Measurements from ENCODE around the gene RUBCNL.
"Not testable (repeated sequence)": the region's sequence is repeated elsewhere in the genome, so short reads cannot be mapped to it uniquely, and the experiment has no call there.

Gene RUBCNL

GRCh38 chr13:46387064-46387851 lies at the start of gene RUBCNL:
Gene RUBCNL, minus strand, starts transcription at chr13:46387252. Its CDS starts 14,777 bp downstream, at chr13:46372475.
- DNase-seq (ENCODE audit: low spot score) = no peak

GRCh38 chr13:46429558-46429957 lies 42.5 kb upstream of the RUBCNL start:
- not testable (repeated sequence) for DNase-seq (ENCODE audit: low spot score)

GRCh38 chr13:46405457-46405856 lies 18.4 kb upstream of the RUBCNL start:
- no peak for DNase-seq (ENCODE audit: low spot score)

- no peak for DNase-seq (ENCODE audit: low spot score)
Measured at GRCh38 chr13:46404733-46405100, 17.7 kb upstream of the RUBCNL start.

- no peak for DNase-seq (ENCODE audit: low spot score)
Measured at GRCh38 chr13:46403851-46404732, 17.0 kb upstream of the RUBCNL start.

- no peak for DNase-seq (ENCODE audit: low spot score)
Measured at GRCh38 chr13:46402178-46402577, 15.1 kb upstream of the RUBCNL start.

- no peak for DNase-seq (ENCODE audit: low spot score)
Measured at GRCh38 chr13:46401432-46401831, 14.4 kb upstream of the RUBCNL start.

- no peak for DNase-seq (ENCODE audit: low spot score)
Measured at GRCh38 chr13:46396341-46396740, 9.3 kb upstream of the RUBCNL start.

- DNase-seq (ENCODE audit: low spot score) = no peak
Measured at GRCh38 chr13:46392967-46393366, 5.9 kb upstream of the RUBCNL start.

- no peak for DNase-seq (ENCODE audit: low spot score)
Measured at GRCh38 chr13:46389457-46390451, 2.7 kb upstream of the RUBCNL start.

- no peak for DNase-seq (ENCODE audit: low spot score)
Measured at GRCh38 chr13:46388846-46389245, 1.8 kb upstream of the RUBCNL start.

GRCh38 chr13:46388308-46388707 lies 1.3 kb upstream of the RUBCNL start:
- DNase-seq (ENCODE audit: low spot score) = no peak

GRCh38 chr13:46386392-46387063 lies 524 bp downstream of the RUBCNL start:
- no peak for DNase-seq (ENCODE audit: low spot score)

- no peak for DNase-seq (ENCODE audit: low spot score)
Measured at GRCh38 chr13:46385946-46386345, 1.1 kb downstream of the RUBCNL start.

- DNase-seq (ENCODE audit: low spot score) = no peak
Measured at GRCh38 chr13:46383383-46383782, 3.7 kb downstream of the RUBCNL start.

GRCh38 chr13:46382224-46382623 lies 4.8 kb downstream of the RUBCNL start:
- no peak for DNase-seq (ENCODE audit: low spot score)

GRCh38 chr13:46380242-46380641 lies 6.8 kb downstream of the RUBCNL start:
- no peak for DNase-seq (ENCODE audit: low spot score)

GRCh38 chr13:46379611-46380010 lies 7.4 kb downstream of the RUBCNL start:
- no peak for DNase-seq (ENCODE audit: low spot score)

GRCh38 chr13:46378411-46378810 lies 8.6 kb downstream of the RUBCNL start:
- DNase-seq (ENCODE audit: low spot score) = no peak

- DNase-seq (ENCODE audit: low spot score) = no peak
Measured at GRCh38 chr13:46377554-46377953, 9.5 kb downstream of the RUBCNL start.

- no peak for DNase-seq (ENCODE audit: low spot score)
Measured at GRCh38 chr13:46374710-46375109, 12.3 kb downstream of the RUBCNL start.

Measured in hematopoietic multipotent progenitor cell treated with erythropoietin and hydrocortisone succinate and interleukin-3 and kit ligand, for 15 days (in vitro differentiated cells).